Fibroblast of lung (primary cell): ENCODE results near the gene ESRRA. TPM values are rescaled to one million over a fixed set of nuclear protein-coding genes. Genes with fewer than 3 reads are reported as not detected.
"Not testable (repeated sequence)": the region's sequence is repeated elsewhere in the genome, so short reads cannot be mapped to it uniquely, and the experiment has no call there.

Experiments
- DNase-seq, 2 donors: peaks; one replicate each; pipeline versions ENCODE4 v3.0.0 to v3.0.0-alpha.2; 2010; ENCODE audit warnings: low read depth in 2 of 2
- H2AFZ ChIP-seq: 2 replicates; pipeline ENCODE4 v1.5.1; 2012; ENCODE audit warnings: low read length, control low read depth, inconsistent platforms
- H3K27ac ChIP-seq: 2 replicates; pipeline ENCODE4 v1.5.1; 2011; ENCODE audit warnings: low read length, control low read depth; ENCODE audit not compliant: insufficient read depth
- H3K27me3 ChIP-seq: 2 replicates; pipeline ENCODE4 v1.5.1; 2011; ENCODE audit warnings: mild to moderate bottlenecking, low read length; ENCODE audit not compliant: control insufficient read depth, insufficient read depth
- H3K36me3 ChIP-seq: 2 replicates; pipeline ENCODE4 v1.5.1; 2011; ENCODE audit warnings: low read length; ENCODE audit not compliant: control insufficient read depth, insufficient read depth
- H3K4me1 ChIP-seq: 2 replicates; pipeline ENCODE4 v1.5.1; 2011; ENCODE audit warnings: low read length; ENCODE audit not compliant: control insufficient read depth, insufficient read depth; ENCODE audit errors: extremely low read depth
- H3K4me2 ChIP-seq: 2 replicates; pipeline ENCODE4 v1.5.1; 2011; ENCODE audit warnings: low read length, control low read depth; ENCODE audit not compliant: insufficient read depth; ENCODE audit errors: extremely low read depth
- H3K4me3 ChIP-seq, 4 experiments: fragments of 200-600 bp in 1 of 4; sonication (generic) in 1 of 4; replicated peaks in 1 of 4; 2 replicates each; pipeline ENCODE4 v1.5.1; 2011 to 2016; ENCODE audit warnings: low read length in 4 of 4, low read depth in 3 of 4, mild to moderate bottlenecking in 3 of 4, control low read depth in 2 of 4, inconsistent platforms in 1 of 4, mixed read lengths in 1 of 4; ENCODE audit not compliant: insufficient read depth in 1 of 4; ENCODE audit errors: control extremely low read depth in 1 of 4
- H3K79me2 ChIP-seq: 2 replicates; pipeline ENCODE4 v1.5.1; 2012; ENCODE audit warnings: mild to moderate bottlenecking, low read length, inconsistent platforms; ENCODE audit not compliant: control insufficient read depth, insufficient read depth
- H3K9ac ChIP-seq: 2 replicates; pipeline ENCODE4 v1.5.1; 2011; ENCODE audit warnings: mild to moderate bottlenecking, low read length, control low read depth; ENCODE audit not compliant: insufficient read depth
- H3K9me3 ChIP-seq: 2 replicates; pipeline ENCODE4 v1.5.1; 2012; ENCODE audit warnings: low read depth, low read length; ENCODE audit not compliant: control insufficient read depth, insufficient read depth
- H4K20me1 ChIP-seq: 2 replicates; pipeline ENCODE4 v1.5.1; 2011; ENCODE audit warnings: low read length; ENCODE audit not compliant: control insufficient read depth, insufficient read depth; ENCODE audit errors: extremely low read depth
- EZH2 ChIP-seq: IDR thresholded peaks from 2 replicates; pipeline ENCODE4 v1.5.1; 2012; ENCODE audit warnings: low read length, control low read depth, mild to moderate bottlenecking; ENCODE audit errors: missing control alignments
- polyA plus RNA-seq, 2 donors: library from polyadenylated mRNA; depleted of rRNA in 1 of 2; stranded (reverse) in 1 of 2; unstranded in 1 of 2; fragments of >200 nt; gene quantifications; 2 replicates each; pipeline ENCODE4 v1.2.1, GENCODE V29; 2011 to 2012; ENCODE audit warnings: missing spikeins in 1 of 2
- total RNA-seq: library from RNA; depleted of rRNA; stranded (reverse); fragments of >200 nt; gene quantifications from 2 replicates; pipeline ENCODE4 v1.2.1, GENCODE V29; 2014
- TF ChIP-seq, protein P1 (sequence below), 2 donors: IDR thresholded peaks in 1 of 2; conservative IDR thresholded peaks in 1 of 2; 1 replicate in 1 of 2; 2 replicates in 1 of 2; pipeline ENCODE4 v1.5.1; 2011 to 2012; ENCODE audit warnings: low read length in 2 of 2, control low read depth in 1 of 2, inconsistent platforms in 1 of 2, low read depth in 1 of 2, mild to moderate bottlenecking in 1 of 2

Gene ESRRA
- total and polyA plus RNA-seq, 2 donors (not counting 1 experiment from before 2014, with no cell fraction given) = 6.7 to 32.5 TPM

- H2AFZ ChIP-seq = no peak overlapping the region
- no peak overlapping the region for H3K9ac ChIP-seq
- H4K20me1 ChIP-seq = no peaks in the 10 kb centered on the region
- H3K4me2 ChIP-seq = no peak overlapping the region
- H3K36me3 ChIP-seq = peaks cover 11% of the 10 kb centered on the region
- H3K4me3 ChIP-seq = no peak overlapping the region
- TF ChIP-seq, protein P1, sequence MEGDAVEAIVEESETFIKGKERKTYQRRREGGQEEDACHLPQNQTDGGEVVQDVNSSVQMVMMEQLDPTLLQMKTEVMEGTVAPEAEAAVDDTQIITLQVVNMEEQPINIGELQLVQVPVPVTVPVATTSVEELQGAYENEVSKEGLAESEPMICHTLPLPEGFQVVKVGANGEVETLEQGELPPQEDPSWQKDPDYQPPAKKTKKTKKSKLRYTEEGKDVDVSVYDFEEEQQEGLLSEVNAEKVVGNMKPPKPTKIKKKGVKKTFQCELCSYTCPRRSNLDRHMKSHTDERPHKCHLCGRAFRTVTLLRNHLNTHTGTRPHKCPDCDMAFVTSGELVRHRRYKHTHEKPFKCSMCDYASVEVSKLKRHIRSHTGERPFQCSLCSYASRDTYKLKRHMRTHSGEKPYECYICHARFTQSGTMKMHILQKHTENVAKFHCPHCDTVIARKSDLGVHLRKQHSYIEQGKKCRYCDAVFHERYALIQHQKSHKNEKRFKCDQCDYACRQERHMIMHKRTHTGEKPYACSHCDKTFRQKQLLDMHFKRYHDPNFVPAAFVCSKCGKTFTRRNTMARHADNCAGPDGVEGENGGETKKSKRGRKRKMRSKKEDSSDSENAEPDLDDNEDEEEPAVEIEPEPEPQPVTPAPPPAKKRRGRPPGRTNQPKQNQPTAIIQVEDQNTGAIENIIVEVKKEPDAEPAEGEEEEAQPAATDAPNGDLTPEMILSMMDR (conservative IDR thresholded peaks at IDR 0.05 in 1 of 2, IDR thresholded peaks at IDR 0.05 in 1 of 2; ENCODE audit: low read depth in 1 of 2, low read length in 2 of 2) = no peak
- no peak for TF ChIP-seq EZH2
- DNase-seq = no peak
- peaks cover 13% of the 10 kb centered on the region for H3K79me2 ChIP-seq
- H3K27ac ChIP-seq = no peak overlapping the region
- H3K27me3 ChIP-seq = no peaks in the 10 kb centered on the region
- H3K9me3 ChIP-seq = no peaks in the 10 kb centered on the region
- H3K4me1 ChIP-seq = no peaks in the 10 kb centered on the region
Observed at GRCh38 chr11:64314805-64315561, 9.7 kb downstream of the ESRRA start.

DNA sequence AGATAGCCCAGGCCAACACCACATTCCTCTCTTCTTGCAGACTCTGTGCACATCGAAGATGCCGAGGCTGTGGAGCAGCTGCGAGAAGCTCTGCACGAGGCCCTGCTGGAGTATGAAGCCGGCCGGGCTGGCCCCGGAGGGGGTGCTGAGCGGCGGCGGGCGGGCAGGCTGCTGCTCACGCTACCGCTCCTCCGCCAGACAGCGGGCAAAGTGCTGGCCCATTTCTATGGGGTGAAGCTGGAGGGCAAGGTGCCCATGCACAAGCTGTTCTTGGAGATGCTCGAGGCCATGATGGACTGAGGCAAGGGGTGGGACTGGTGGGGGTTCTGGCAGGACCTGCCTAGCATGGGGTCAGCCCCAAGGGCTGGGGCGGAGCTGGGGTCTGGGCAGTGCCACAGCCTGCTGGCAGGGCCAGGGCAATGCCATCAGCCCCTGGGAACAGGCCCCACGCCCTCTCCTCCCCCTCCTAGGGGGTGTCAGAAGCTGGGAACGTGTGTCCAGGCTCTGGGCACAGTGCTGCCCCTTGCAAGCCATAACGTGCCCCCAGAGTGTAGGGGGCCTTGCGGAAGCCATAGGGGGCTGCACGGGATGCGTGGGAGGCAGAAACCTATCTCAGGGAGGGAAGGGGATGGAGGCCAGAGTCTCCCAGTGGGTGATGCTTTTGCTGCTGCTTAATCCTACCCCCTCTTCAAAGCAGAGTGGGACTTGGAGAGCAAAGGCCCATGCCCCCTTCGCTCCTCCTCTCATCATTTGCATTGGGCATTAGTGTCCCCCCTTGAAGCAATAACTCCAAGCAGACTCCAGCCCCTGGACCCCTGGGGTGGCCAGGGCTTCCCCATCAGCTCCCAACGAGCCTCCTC is 10.6 kb downstream of the ESRRA start:
- H3K9ac ChIP-seq, H3K4me2 ChIP-seq, H4K20me1 ChIP-seq, H2AFZ ChIP-seq, DNase-seq, H3K27me3 ChIP-seq, H3K27ac ChIP-seq, H3K4me1 ChIP-seq, H3K9me3 ChIP-seq: not testable (repeated sequence)
- Histone ChIP-seq H3K36me3 (peaks cover 11% of the 10 kb centered on the region), H3K79me2 (peaks cover 13% of the 10 kb centered on the region), H3K4me3 (peak overlapping the region in 1 of 4 experiments; percentile 76)

GRCh38 chr11:64316672-64317324 is 11.5 kb downstream of the ESRRA start:
- peaks cover 13% of the 10 kb centered on the region for H3K79me2 ChIP-seq
- no peak overlapping the region for H2AFZ ChIP-seq
- H3K4me2 ChIP-seq = peak overlapping the region; percentile 44
- H3K36me3 ChIP-seq = peaks cover 11% of the 10 kb centered on the region
- peak overlapping the region; percentile 97 for H3K27ac ChIP-seq
- no peaks in the 10 kb centered on the region for H4K20me1 ChIP-seq
- no peak for TF ChIP-seq EZH2
- no peaks in the 10 kb centered on the region for H3K4me1 ChIP-seq
- H3K9me3 ChIP-seq = no peaks in the 10 kb centered on the region
- peak overlapping the region; percentile 92 for H3K9ac ChIP-seq
- H3K27me3 ChIP-seq = no peaks in the 10 kb centered on the region
- peak overlapping the region; percentile 73 to 97 (median 76) for H3K4me3 ChIP-seq
- DNase-seq = no peak
